GM12878 (cell line): ENCODE measurements around the gene USP37.

ENCODE experiments used
- CEBPB ChIP-seq, 2 experiments: fragments of 150-350 bp in 1 of 2; IDR thresholded peaks; 2 replicates each; pipeline ENCODE4 v1.6.1; 2012 to 2014; ENCODE audit warnings: low read depth in 2 of 2, low read length in 2 of 2, borderline replicate concordance in 1 of 2, inconsistent platforms in 1 of 2
- GABPA ChIP-seq: IDR thresholded peaks from 2 replicates; pipeline ENCODE4 v1.6.1; 2014; ENCODE audit warnings: antibody characterized with exemption, low read depth, mild to moderate bottlenecking, inconsistent platforms
- HDAC2 ChIP-seq: fragments of 200-600 bp; sonication (generic); IDR thresholded peaks from 2 replicates; pipeline ENCODE4 v1.6.1; 2017
- RAD21 ChIP-seq: IDR thresholded peaks from 2 replicates; pipeline ENCODE4 v1.6.1; 2011; ENCODE audit warnings: mild to moderate bottlenecking, low read depth, low read length, moderate library complexity; ENCODE audit not compliant: insufficient read depth
- TAF1 ChIP-seq: IDR thresholded peaks from 2 replicates; pipeline ENCODE4 v1.6.1; 2011; ENCODE audit warnings: mild to moderate bottlenecking, low read depth, low read length, borderline replicate concordance
- TF ChIP-seq, protein P1 (sequence below), 3 experiments: IDR thresholded peaks in 2 of 3; conservative IDR thresholded peaks in 1 of 3; 2 replicates each; pipeline ENCODE4 v1.5.1; 2011; ENCODE audit warnings: low read depth in 3 of 3, low read length in 3 of 3, mild to moderate bottlenecking in 3 of 3, control low read depth in 2 of 3, moderate library complexity in 2 of 3, inconsistent platforms in 1 of 3, mixed read lengths in 1 of 3; ENCODE audit not compliant: control insufficient read depth in 2 of 3, insufficient read depth in 1 of 3; ENCODE audit errors: extremely low read depth in 1 of 3
- TF ChIP-seq, protein P2 (sequence below): fragments of 450-650 bp; formaldehyde crosslinking; IDR thresholded peaks from 2 replicates; pipeline ENCODE4 v1.5.0; 2022; ENCODE audit warnings: mild to moderate bottlenecking, missing genetic modification characterization

DNA sequence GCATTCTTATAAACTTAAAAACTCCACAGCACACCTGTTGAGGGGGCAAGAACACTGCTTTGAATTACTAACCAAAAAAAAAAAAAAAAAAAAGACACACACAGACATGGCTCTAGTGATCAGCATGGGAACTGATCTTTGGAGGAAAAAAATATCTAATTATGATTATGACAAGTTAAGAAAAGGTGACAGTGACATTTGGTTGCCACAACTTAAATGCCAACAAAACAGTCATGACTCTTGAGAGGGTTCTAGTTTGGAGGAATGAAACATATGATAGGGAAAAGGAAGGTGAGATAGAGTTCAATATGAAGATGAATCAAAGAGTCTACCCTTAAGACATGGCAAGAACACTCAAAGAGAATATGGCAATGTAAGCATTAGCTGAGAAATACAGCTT is 20.6 kb downstream of the USP37 start:
- TF ChIP-seq RAD21 (no peak), GABPA (no peak), HDAC2 (no peak), CEBPB (IDR thresholded peaks at IDR 0.05; ENCODE audit: borderline replicate concordance in 1 of 2, low read depth in 2 of 2, low read length in 2 of 2) (no peak), TAF1 (no peak)
- TF ChIP-seq, protein P1, sequence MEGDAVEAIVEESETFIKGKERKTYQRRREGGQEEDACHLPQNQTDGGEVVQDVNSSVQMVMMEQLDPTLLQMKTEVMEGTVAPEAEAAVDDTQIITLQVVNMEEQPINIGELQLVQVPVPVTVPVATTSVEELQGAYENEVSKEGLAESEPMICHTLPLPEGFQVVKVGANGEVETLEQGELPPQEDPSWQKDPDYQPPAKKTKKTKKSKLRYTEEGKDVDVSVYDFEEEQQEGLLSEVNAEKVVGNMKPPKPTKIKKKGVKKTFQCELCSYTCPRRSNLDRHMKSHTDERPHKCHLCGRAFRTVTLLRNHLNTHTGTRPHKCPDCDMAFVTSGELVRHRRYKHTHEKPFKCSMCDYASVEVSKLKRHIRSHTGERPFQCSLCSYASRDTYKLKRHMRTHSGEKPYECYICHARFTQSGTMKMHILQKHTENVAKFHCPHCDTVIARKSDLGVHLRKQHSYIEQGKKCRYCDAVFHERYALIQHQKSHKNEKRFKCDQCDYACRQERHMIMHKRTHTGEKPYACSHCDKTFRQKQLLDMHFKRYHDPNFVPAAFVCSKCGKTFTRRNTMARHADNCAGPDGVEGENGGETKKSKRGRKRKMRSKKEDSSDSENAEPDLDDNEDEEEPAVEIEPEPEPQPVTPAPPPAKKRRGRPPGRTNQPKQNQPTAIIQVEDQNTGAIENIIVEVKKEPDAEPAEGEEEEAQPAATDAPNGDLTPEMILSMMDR (IDR thresholded peaks at IDR 0.05 in 2 of 3, conservative IDR thresholded peaks at IDR 0.05 in 1 of 3; ENCODE audit: control insufficient read depth in 2 of 3, extremely low read depth in 1 of 3, insufficient read depth in 1 of 3, low read depth in 3 of 3, low read length in 3 of 3): no peak
- TF ChIP-seq, protein P2, sequence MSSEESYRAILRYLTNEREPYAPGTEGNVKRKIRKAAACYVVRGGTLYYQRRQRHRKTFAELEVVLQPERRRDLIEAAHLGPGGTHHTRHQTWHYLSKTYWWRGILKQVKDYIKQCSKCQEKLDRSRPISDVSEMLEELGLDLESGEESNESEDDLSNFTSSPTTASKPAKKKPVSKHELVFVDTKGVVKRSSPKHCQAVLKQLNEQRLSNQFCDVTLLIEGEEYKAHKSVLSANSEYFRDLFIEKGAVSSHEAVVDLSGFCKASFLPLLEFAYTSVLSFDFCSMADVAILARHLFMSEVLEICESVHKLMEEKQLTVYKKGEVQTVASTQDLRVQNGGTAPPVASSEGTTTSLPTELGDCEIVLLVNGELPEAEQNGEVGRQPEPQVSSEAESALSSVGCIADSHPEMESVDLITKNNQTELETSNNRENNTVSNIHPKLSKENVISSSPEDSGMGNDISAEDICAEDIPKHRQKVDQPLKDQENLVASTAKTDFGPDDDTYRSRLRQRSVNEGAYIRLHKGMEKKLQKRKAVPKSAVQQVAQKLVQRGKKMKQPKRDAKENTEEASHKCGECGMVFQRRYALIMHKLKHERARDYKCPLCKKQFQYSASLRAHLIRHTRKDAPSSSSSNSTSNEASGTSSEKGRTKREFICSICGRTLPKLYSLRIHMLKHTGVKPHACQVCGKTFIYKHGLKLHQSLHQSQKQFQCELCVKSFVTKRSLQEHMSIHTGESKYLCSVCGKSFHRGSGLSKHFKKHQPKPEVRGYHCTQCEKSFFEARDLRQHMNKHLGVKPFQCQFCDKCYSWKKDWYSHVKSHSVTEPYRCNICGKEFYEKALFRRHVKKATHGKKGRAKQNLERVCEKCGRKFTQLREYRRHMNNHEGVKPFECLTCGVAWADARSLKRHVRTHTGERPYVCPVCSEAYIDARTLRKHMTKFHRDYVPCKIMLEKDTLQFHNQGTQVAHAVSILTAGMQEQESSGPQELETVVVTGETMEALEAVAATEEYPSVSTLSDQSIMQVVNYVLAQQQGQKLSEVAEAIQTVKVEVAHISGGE (CRISPR knock-in tag): no peak
